A549 (cell line): ENCODE measurements around the gene RPTOR. TPM values are rescaled to one million over a fixed set of nuclear protein-coding genes. Genes with fewer than 3 reads are reported as not detected.

Source experiments
- ATAC-seq, 2 experiments: fragments of 200-7000 bp in 1 of 2; fragments of >200 bp in 1 of 2; cut with Nextera tagmentation in 1 of 2; cut with Tn5 transposase in 1 of 2; 3 replicates each; pipeline versions ENCODE4 v1.8.0 to v1.9.1; 2018 to 2020; ENCODE audit warnings: mild to moderate bottlenecking in 1 of 2, moderate library complexity in 1 of 2
- CTCF ChIA-PET: fragments of 300-600 bp; sonication (Branson Sonifier 250); formaldehyde crosslinking; extraction: SDS; loops from one replicate; lab custom pipeline; 2021; ENCODE audit warnings: antibody characterized with exemption, inconsistent platforms; lab: Yijun Ruan, JAX
- POLR2A ChIA-PET: fragments of 350-600 bp; formaldehyde crosslinking; extraction: SDS; loops from one replicate; lab custom pipeline; 2021; ENCODE audit warnings: antibody characterized with exemption, inconsistent platforms; lab: Yijun Ruan, JAX
- DNase-seq, 2 experiments: peaks; one replicate each; pipeline versions ENCODE4 v3.0.0 to v3.0.0-alpha.2; 2011 to 2016; ENCODE audit warnings: low read depth in 1 of 2, low spot score in 1 of 2
- FAIRE-seq: peaks from 2 replicates; lab custom pipeline; 2011; peaks lifted over from hg19 to GRCh38; lab: Jason Lieb, UNC
- H3K27ac ChIP-seq, 2 experiments: fragments of >200 bp; sonication (Bioruptor Twin); formaldehyde crosslinking; 3 replicates each; pipeline ENCODE4 v1.5.1; 2016 to 2017
- H3K4me1 ChIP-seq: fragments of >200 bp; sonication (Bioruptor Twin); formaldehyde crosslinking; 3 replicates; pipeline ENCODE4 v1.6.1; 2016
- H3K4me2 ChIP-seq: fragments of >200 bp; sonication (Bioruptor Twin); formaldehyde crosslinking; 3 replicates; pipeline ENCODE4 v1.6.1; 2016
- H3K4me3 ChIP-seq: fragments of >200 bp; sonication (Bioruptor Twin); formaldehyde crosslinking; 3 replicates; pipeline ENCODE4 v1.5.1; 2016
- H3K9me3 ChIP-seq: fragments of >200 bp; sonication (Bioruptor Twin); formaldehyde crosslinking; 3 replicates; pipeline ENCODE4 v1.6.1; 2016
- CBX8 ChIP-seq: fragments of 200-600 bp; sonication (generic); IDR thresholded peaks from 2 replicates; pipeline ENCODE4 v1.6.1; 2016
- EHF ChIP-seq: fragments of 250-450 bp; sonication (Bioruptor Pico); IDR thresholded peaks from 2 replicates; pipeline ENCODE4 v1.5.0; 2020; ENCODE audit warnings: mild to moderate bottlenecking
- EHMT2 ChIP-seq: fragments of 200-600 bp; sonication (generic); IDR thresholded peaks from 2 replicates; pipeline ENCODE4 v1.6.1; 2016; ENCODE audit warnings: antibody characterized with exemption, low read depth, mild to moderate bottlenecking, moderate library complexity
- EP300 ChIP-seq, 2 experiments: fragments of >200 bp; sonication (Bioruptor Twin); formaldehyde crosslinking; IDR thresholded peaks; 2 replicates in 1 of 2; 3 replicates in 1 of 2; pipeline ENCODE4 v1.6.1; 2016 to 2017
- FOSB ChIP-seq: fragments of 250-450 bp; sonication (Bioruptor Pico); IDR thresholded peaks from 2 replicates; pipeline ENCODE4 v1.5.0; 2020; ENCODE audit warnings: mild to moderate bottlenecking, moderate library complexity
- FOSL2 ChIP-seq, 2 experiments: fragments of 450-650 bp in 1 of 2; fragments of >200 bp in 1 of 2; sonication (Bioruptor Twin) in 1 of 2; formaldehyde crosslinking; IDR thresholded peaks; 2 replicates each; pipeline versions ENCODE4 v1.5.0 to v1.6.1; 2016 to 2020; ENCODE audit warnings: mild to moderate bottlenecking in 1 of 2, moderate library complexity in 1 of 2
- HDAC2 ChIP-seq: fragments of 200-600 bp; sonication (generic); IDR thresholded peaks from 2 replicates; pipeline ENCODE4 v1.6.1; 2016
- HEYL ChIP-seq: fragments of 250-450 bp; sonication (Bioruptor Pico); IDR thresholded peaks from 2 replicates; pipeline ENCODE4 v1.8.0; 2021; ENCODE audit warnings: mild to moderate bottlenecking, moderate library complexity
- HOXB13 ChIP-seq: fragments of 250-450 bp; sonication (Bioruptor Pico); IDR thresholded peaks from 2 replicates; pipeline ENCODE4 v1.5.0; 2020; ENCODE audit warnings: low read depth, mild to moderate bottlenecking, moderate library complexity
- JUNB ChIP-seq: fragments of >200 bp; sonication (Bioruptor Twin); formaldehyde crosslinking; IDR thresholded peaks from 2 replicates; pipeline ENCODE4 v1.6.1; 2016
- KDM1A ChIP-seq: fragments of 200-600 bp; sonication (generic); IDR thresholded peaks from 2 replicates; pipeline ENCODE4 v1.6.1; 2016; ENCODE audit warnings: low read depth, mild to moderate bottlenecking
- MAFK ChIP-seq: fragments of 450-650 bp; IDR thresholded peaks from 2 replicates; pipeline ENCODE4 v1.6.1; 2014; ENCODE audit not compliant: partially characterized antibody
- NFE2L2 ChIP-seq: fragments of 150-350 bp; conservative IDR thresholded peaks from 2 replicates; pipeline ENCODE4 v1.6.1; 2014; ENCODE audit warnings: low read length
- NPAS2 ChIP-seq: fragments of 250-450 bp; sonication (Bioruptor Pico); IDR thresholded peaks from 2 replicates; pipeline ENCODE4 v1.8.0; 2022; ENCODE audit warnings: mild to moderate bottlenecking, moderate library complexity, borderline replicate concordance
- PHF8 ChIP-seq: fragments of 200-600 bp; sonication (generic); IDR thresholded peaks from 2 replicates; pipeline ENCODE4 v1.6.1; 2016; ENCODE audit warnings: low read depth, mild to moderate bottlenecking, antibody characterized with exemption, moderate library complexity, borderline replicate concordance
- POLR2A ChIP-seq: IDR thresholded peaks from 2 replicates; pipeline ENCODE4 v1.6.1; 2012; ENCODE audit warnings: mild to moderate bottlenecking, low read length
- RNF2 ChIP-seq: fragments of 200-600 bp; sonication (generic); IDR thresholded peaks from 2 replicates; pipeline ENCODE4 v1.6.1; 2016; ENCODE audit warnings: low read depth, mild to moderate bottlenecking, antibody characterized with exemption, moderate library complexity, borderline replicate concordance
- SREBF2 ChIP-seq: fragments of 450-650 bp; IDR thresholded peaks from 2 replicates; pipeline ENCODE4 v1.6.1; 2014; ENCODE audit warnings: mild to moderate bottlenecking, moderate library complexity
- TFCP2L1 ChIP-seq: fragments of 250-450 bp; sonication (Bioruptor Pico); IDR thresholded peaks from 2 replicates; pipeline ENCODE4 v1.5.0; 2021; ENCODE audit warnings: mild to moderate bottlenecking
- ZNF302 ChIP-seq: fragments of 250-450 bp; sonication (Bioruptor Pico); IDR thresholded peaks from 2 replicates; pipeline ENCODE4 v1.9.0; 2021; ENCODE audit warnings: inconsistent platforms, mild to moderate bottlenecking, moderate library complexity
- ZSCAN20 ChIP-seq: fragments of 250-450 bp; sonication (Bioruptor Pico); IDR thresholded peaks from 2 replicates; pipeline ENCODE4 v1.8.0; 2022; ENCODE audit warnings: mild to moderate bottlenecking, moderate library complexity
- WGBS: methylation state at CpG from one replicate; pipeline ENCODE4 v1.1.6; 2017; ENCODE audit errors: missing lambda C conversion rate; 5-methylcytosine and 5-hydroxymethylcytosine counted together
- polyA plus RNA-seq, 4 experiments: library from polyadenylated mRNA; depleted of rRNA in 3 of 4; stranded (reverse); fragments of >200 nt; fragmentation: RNase III in 1 of 4; extraction: RNeasy Plus Mini Kit Qiagen cat#74134 plus additional on column Dnase treatment in 1 of 4; gene quantifications; 2 replicates in 3 of 4; 3 replicates in 1 of 4; pipeline ENCODE4 v1.2.3, GENCODE V29; 2011 to 2017
- TF ChIP-seq, protein P1 (sequence below): IDR thresholded peaks from 2 replicates; pipeline ENCODE4 v1.6.1; 2012; ENCODE audit warnings: low read depth, borderline replicate concordance
- TF ChIP-seq, protein P2 (sequence below): fragments of 250-450 bp; sonication (Bioruptor Pico); IDR thresholded peaks from 2 replicates; pipeline ENCODE4 v1.5.0; 2021; ENCODE audit warnings: mild to moderate bottlenecking, moderate library complexity, borderline replicate concordance
- TF ChIP-seq, protein P3 (sequence below): fragments of 150-350 bp; IDR thresholded peaks from 2 replicates; pipeline ENCODE4 v1.6.1; 2014; ENCODE audit warnings: low read depth, mild to moderate bottlenecking, low read length

RPTOR gene
- polyA plus RNA-seq, 2 of the 4 experiments (the other 2 are of a cell fraction) = 10.8 to 27.1 TPM

- H3K4me3 ChIP-seq = no peak overlapping the region
- ATAC-seq = no peak
- no peak for FAIRE-seq
- H3K4me1 ChIP-seq = peaks cover 30% of the 10 kb centered on the region
- no peak overlapping the region for H3K4me2 ChIP-seq
- H3K27ac ChIP-seq = no peak overlapping the region
- no peaks in the 10 kb centered on the region for H3K9me3 ChIP-seq
- ChIA-PET CTCF (interaction anchor here (1.1 to 2.9 kb wide), 3 partner anchors 28 to 47 kb away, joined by 3 to 11 read pairs (median 3); no protein-coding TSS in a partner anchor), POLR2A (no interaction called here)
- TF ChIP-seq JUNB (no peak), KDM1A (no peak), EHF (CRISPR knock-in tag) (no peak), TFCP2L1 (CRISPR knock-in tag) (no peak), ZSCAN20 (CRISPR knock-in tag) (no peak), RNF2 (no peak), FOSB (CRISPR knock-in tag) (no peak), POLR2A (no peak)
- TF ChIP-seq, all 56 proteins: peak for 0
- DNase-seq = no peak
- WGBS = 92% methylated on average over 10 of the region's 10 CpGs
These were observed 58.8 kb downstream of the RPTOR start for GRCh38 chr17:80603396-80603795.

GRCh38 chr17:80604009-80604669 is 59.5 kb downstream of the RPTOR start:
- FAIRE-seq = no peak
- CTCF ChIA-PET = interaction anchor here (1.2 to 2.9 kb wide), 2 partner anchors 31 to 46 kb away, joined by 3 to 11 read pairs; no protein-coding TSS in a partner anchor
- Histone ChIP-seq H3K4me1 (peaks cover 25% of the 10 kb centered on the region), H3K27ac (no peak overlapping the region), H3K9me3 (no peaks in the 10 kb centered on the region), H3K4me3 (no peak overlapping the region), H3K4me2 (no peak overlapping the region)
- TF ChIP-seq EHF (CRISPR knock-in tag) (no peak), TFCP2L1 (CRISPR knock-in tag) (no peak), RNF2 (no peak), MAFK (no peak), NFE2L2 (no peak), HEYL (CRISPR knock-in tag) (no peak), ZNF302 (CRISPR knock-in tag) (no peak), SREBF2 (no peak), CBX8 (no peak), HOXB13 (CRISPR knock-in tag) (no peak), EP300 (IDR thresholded peaks at IDR 0.05) (no peak), NPAS2 (CRISPR knock-in tag) (no peak)
- TF ChIP-seq, protein P1, sequence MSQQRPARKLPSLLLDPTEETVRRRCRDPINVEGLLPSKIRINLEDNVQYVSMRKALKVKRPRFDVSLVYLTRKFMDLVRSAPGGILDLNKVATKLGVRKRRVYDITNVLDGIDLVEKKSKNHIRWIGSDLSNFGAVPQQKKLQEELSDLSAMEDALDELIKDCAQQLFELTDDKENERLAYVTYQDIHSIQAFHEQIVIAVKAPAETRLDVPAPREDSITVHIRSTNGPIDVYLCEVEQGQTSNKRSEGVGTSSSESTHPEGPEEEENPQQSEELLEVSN = no peak
- TF ChIP-seq, protein P2, sequence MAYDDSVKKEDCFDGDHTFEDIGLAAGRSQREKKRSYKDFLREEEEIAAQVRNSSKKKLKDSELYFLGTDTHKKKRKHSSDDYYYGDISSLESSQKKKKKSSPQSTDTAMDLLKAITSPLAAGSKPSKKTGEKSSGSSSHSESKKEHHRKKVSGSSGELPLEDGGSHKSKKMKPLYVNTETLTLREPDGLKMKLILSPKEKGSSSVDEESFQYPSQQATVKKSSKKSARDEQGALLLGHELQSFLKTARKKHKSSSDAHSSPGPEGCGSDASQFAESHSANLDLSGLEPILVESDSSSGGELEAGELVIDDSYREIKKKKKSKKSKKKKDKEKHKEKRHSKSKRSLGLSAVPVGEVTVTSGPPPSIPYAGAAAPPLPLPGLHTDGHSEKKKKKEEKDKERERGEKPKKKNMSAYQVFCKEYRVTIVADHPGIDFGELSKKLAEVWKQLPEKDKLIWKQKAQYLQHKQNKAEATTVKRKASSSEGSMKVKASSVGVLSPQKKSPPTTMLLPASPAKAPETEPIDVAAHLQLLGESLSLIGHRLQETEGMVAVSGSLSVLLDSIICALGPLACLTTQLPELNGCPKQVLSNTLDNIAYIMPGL = no peak
- no peak for DNase-seq
- POLR2A ChIA-PET = no interaction called here
- no peak for ATAC-seq
- WGBS = 93% methylated on average over 5 of the region's 5 CpGs

- ATAC-seq (no peak), FAIRE-seq (no peak), DNase-seq (no peak)
- CTCF ChIA-PET = interaction anchor here (2.6 to 2.9 kb wide), 2 partner anchors 29 to 46 kb away, joined by 10 to 11 read pairs; no protein-coding TSS in a partner anchor
- POLR2A ChIA-PET = no interaction called here
- TF ChIP-seq PHF8 (no peak), EHMT2 (no peak), FOSL2 (IDR thresholded peaks at IDR 0.05) (no peak), FOSL2 (CRISPR knock-in tag; IDR thresholded peaks at IDR 0.05) (no peak), HDAC2 (no peak)
- TF ChIP-seq, protein P3, sequence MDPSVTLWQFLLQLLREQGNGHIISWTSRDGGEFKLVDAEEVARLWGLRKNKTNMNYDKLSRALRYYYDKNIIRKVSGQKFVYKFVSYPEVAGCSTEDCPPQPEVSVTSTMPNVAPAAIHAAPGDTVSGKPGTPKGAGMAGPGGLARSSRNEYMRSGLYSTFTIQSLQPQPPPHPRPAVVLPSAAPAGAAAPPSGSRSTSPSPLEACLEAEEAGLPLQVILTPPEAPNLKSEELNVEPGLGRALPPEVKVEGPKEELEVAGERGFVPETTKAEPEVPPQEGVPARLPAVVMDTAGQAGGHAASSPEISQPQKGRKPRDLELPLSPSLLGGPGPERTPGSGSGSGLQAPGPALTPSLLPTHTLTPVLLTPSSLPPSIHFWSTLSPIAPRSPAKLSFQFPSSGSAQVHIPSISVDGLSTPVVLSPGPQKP = no peak
- no peak overlapping the region for H3K27ac ChIP-seq
- H3K4me1 ChIP-seq = peaks cover 20% of the 10 kb centered on the region
- H3K9me3 ChIP-seq = no peaks in the 10 kb centered on the region
- H3K4me2 ChIP-seq = no peak overlapping the region
- no peak overlapping the region for H3K4me3 ChIP-seq
- 95% methylated on average over 7 of the region's 7 CpGs for WGBS
These were observed 60.0 kb downstream of the RPTOR start for GRCh38 chr17:80604670-80605010.
